Measurements from ENCODE around the gene F10. TPM values are rescaled to one million over a fixed set of nuclear protein-coding genes. Genes with fewer than 3 reads are reported as not detected.

Gene F10
- polyA plus RNA-seq, 1 of the 3 experiments (the other 2 are of a cell fraction) = 12.5 TPM

DNA sequence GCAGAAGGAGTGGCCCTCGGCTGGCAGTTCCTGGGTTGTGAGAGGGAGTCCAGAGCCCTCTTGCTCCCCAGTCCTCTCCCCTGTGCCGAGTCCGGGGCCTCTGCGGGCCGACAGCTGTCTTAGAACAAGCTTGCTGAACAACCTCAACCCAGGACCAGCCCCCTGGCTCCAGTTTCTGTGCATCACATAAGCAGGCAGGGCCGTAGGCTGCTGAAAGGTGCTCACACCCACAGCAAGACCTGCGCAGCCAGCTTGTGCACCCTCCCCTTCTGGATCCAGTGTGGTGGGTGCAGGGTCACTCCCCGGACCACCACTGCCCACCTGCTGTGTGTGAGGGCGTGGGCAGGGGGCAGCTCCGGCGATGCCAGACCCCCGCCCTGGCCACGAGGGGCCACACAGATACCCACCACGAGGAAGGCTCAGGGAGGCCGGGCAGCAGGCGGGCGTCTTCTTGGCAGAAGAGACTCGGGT is 42.2 kb upstream of the F10 start:
- Histone ChIP-seq H4K20me1 (ENCODE audit: insufficient read depth) (no peaks in the 10 kb centered on the region), H3K27ac (ENCODE audit: low read depth in 2 of 2, low read length in 1 of 2) (no peak overlapping the region), H3F3A (replicated peaks; ENCODE audit: insufficient read depth) (no peaks in the 10 kb centered on the region), H2AFZ (ENCODE audit: low read depth) (no peak overlapping the region), H3K27me3 (ENCODE audit: insufficient read depth) (no peaks in the 10 kb centered on the region), H3K9me2 (no peaks in the 10 kb centered on the region), H3K36me3 (replicated peaks in 1 of 2; ENCODE audit: control insufficient read depth in 1 of 2, insufficient read depth in 2 of 2, low read length in 1 of 2) (no peaks in the 10 kb centered on the region), H3K4me3 (ENCODE audit: low read depth in 2 of 2, low read length in 1 of 2) (no peak overlapping the region), H3K9ac (no peak overlapping the region), H3K9me3 (no peaks in the 10 kb centered on the region), H3K4me2 (no peak overlapping the region), H3K4me1 (ENCODE audit: control insufficient read depth in 1 of 2, insufficient read depth in 2 of 2, low read depth in 1 of 2, low read length in 1 of 2) (peaks cover 0 to 4% of the 10 kb centered on the region in 2 experiments; a peak in 1 of 4 replicates), H3K79me2 (ENCODE audit: insufficient read depth) (no peaks in the 10 kb centered on the region)
- ChIA-PET POLR2A (interaction anchor here (1.3 kb wide), 1 partner anchor 14 kb away, joined by 3 read pairs; no protein-coding TSS in a partner anchor), CTCF (interaction anchor here (1.1 kb wide), 1 partner anchor 20 kb away, joined by 3 read pairs; no protein-coding TSS in a partner anchor)
- DNase-seq = no peak
- WGBS (ENCODE audit: low lambda C conversion rate) = 64% methylated on average over 11 of the region's 18 CpGs
- TF ChIP-seq GABPA (IDR thresholded peaks at IDR 0.05; ENCODE audit: low read depth) (no peak), RCOR1 (IDR thresholded peaks at IDR 0.05; ENCODE audit: low read length) (no peak), POLR2AphosphoS5 (IDR thresholded peaks at IDR 0.05; ENCODE audit: low read depth, low read length) (no peak), NFIC (IDR thresholded peaks at IDR 0.05; ENCODE audit: borderline replicate concordance) (no peak), JUND (IDR thresholded peaks at IDR 0.05) (no peak)

DNA sequence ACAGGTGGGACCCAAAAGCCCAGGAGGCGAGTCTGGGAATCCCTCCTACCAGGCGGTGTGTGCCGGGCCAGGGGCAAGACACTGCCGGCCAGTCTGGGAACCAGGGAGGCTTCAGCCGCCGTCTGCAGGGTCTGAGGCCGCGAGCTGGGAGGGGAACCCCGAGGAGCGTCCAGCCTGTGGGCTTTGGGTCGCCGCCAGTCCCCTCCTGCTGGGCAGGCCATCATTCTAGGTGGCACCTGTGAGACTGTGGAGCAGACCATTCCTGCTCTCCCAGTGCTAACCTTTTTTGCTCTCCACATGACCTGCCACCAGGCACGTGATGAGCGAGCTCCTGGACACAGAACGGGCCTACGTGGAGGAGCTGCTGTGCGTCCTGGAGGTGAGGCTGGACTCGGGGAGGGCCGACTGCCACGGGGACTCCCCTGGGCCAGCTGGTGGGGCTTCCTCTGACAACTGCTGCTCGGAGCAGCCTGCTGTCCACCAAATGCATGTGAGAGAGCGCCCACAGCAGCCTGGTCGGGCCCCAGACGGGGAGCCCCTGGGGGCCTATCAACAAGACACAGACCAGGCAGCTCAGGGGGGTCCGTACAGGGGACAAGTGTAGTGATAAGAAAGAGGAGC is 41.6 kb upstream of the F10 start:
- Histone ChIP-seq H3K9ac (no peak overlapping the region), H3K27ac (ENCODE audit: low read depth in 2 of 2, low read length in 1 of 2) (peak overlapping the region in 1 of 2 experiments; percentile 11; a peak in 1 of 4 replicates)

More for the DNA sequence above, 41.6 kb upstream of the F10 start:
- H3K4me3 ChIP-seq (ENCODE audit: low read depth in 2 of 2, low read length in 1 of 2) = no peak overlapping the region
- no peaks in the 10 kb centered on the region for H3K27me3 ChIP-seq (ENCODE audit: insufficient read depth)
- no peak overlapping the region for H2AFZ ChIP-seq (ENCODE audit: low read depth)
- no peaks in the 10 kb centered on the region for H3K79me2 ChIP-seq (ENCODE audit: insufficient read depth)
- no peaks in the 10 kb centered on the region for H3K36me3 ChIP-seq (replicated peaks in 1 of 2; ENCODE audit: control insufficient read depth in 1 of 2, insufficient read depth in 2 of 2, low read length in 1 of 2)
- no peaks in the 10 kb centered on the region for H3F3A ChIP-seq (replicated peaks; ENCODE audit: insufficient read depth)
- no peaks in the 10 kb centered on the region for H4K20me1 ChIP-seq (ENCODE audit: insufficient read depth)
- H3K4me2 ChIP-seq = no peak overlapping the region
- no peaks in the 10 kb centered on the region for H3K9me3 ChIP-seq
- WGBS (ENCODE audit: low lambda C conversion rate) = 46% methylated on average over 6 of the region's 25 CpGs
- ChIA-PET CTCF (interaction anchor here (1.1 kb wide), 1 partner anchor 20 kb away, joined by 3 read pairs; no protein-coding TSS in a partner anchor), POLR2A (interaction anchor here (0.6 to 1.3 kb wide), 3 partner anchors 8 to 62 kb away, joined by 3 to 6 read pairs (median 3); no protein-coding TSS in a partner anchor)
- TF ChIP-seq RAD21 (IDR thresholded peaks at IDR 0.05; ENCODE audit: low read length) = no peak
- TF ChIP-seq, protein P1, sequence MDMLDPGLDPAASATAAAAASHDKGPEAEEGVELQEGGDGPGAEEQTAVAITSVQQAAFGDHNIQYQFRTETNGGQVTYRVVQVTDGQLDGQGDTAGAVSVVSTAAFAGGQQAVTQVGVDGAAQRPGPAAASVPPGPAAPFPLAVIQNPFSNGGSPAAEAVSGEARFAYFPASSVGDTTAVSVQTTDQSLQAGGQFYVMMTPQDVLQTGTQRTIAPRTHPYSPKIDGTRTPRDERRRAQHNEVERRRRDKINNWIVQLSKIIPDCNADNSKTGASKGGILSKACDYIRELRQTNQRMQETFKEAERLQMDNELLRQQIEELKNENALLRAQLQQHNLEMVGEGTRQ (IDR thresholded peaks at IDR 0.05; ENCODE audit: borderline replicate concordance, low read depth, low read length) = no peak
- TF ChIP-seq, protein P2, sequence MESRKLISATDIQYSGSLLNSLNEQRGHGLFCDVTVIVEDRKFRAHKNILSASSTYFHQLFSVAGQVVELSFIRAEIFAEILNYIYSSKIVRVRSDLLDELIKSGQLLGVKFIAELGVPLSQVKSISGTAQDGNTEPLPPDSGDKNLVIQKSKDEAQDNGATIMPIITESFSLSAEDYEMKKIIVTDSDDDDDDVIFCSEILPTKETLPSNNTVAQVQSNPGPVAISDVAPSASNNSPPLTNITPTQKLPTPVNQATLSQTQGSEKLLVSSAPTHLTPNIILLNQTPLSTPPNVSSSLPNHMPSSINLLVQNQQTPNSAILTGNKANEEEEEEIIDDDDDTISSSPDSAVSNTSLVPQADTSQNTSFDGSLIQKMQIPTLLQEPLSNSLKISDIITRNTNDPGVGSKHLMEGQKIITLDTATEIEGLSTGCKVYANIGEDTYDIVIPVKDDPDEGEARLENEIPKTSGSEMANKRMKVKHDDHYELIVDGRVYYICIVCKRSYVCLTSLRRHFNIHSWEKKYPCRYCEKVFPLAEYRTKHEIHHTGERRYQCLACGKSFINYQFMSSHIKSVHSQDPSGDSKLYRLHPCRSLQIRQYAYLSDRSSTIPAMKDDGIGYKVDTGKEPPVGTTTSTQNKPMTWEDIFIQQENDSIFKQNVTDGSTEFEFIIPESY (IDR thresholded peaks at IDR 0.05; ENCODE audit: borderline replicate concordance, low read depth) = no peak
- no peak for TF ChIP-seq FOSL2 (IDR thresholded peaks at IDR 0.05; ENCODE audit: borderline replicate concordance, low read depth)
- TF ChIP-seq NFIC (IDR thresholded peaks at IDR 0.05; ENCODE audit: borderline replicate concordance) = no peak
- no peak for TF ChIP-seq ELF1 (IDR thresholded peaks at IDR 0.05)
- TF ChIP-seq POLR2AphosphoS5 (IDR thresholded peaks at IDR 0.05; ENCODE audit: low read depth, low read length) = no peak
- no peak for TF ChIP-seq TAF1 (IDR thresholded peaks at IDR 0.05; ENCODE audit: borderline replicate concordance, low read depth, low read length)
- H3K9me2 ChIP-seq = no peaks in the 10 kb centered on the region
- peaks cover 0 to 4% of the 10 kb centered on the region in 2 experiments; a peak in 1 of 4 replicates for H3K4me1 ChIP-seq (ENCODE audit: control insufficient read depth in 1 of 2, insufficient read depth in 2 of 2, low read depth in 1 of 2, low read length in 1 of 2)
- DNase-seq = no peak
